Measurements from ENCODE around the gene MTERF1.
"Not testable (repeated sequence)": the region's sequence is repeated elsewhere in the genome, so short reads cannot be mapped to it uniquely, and the experiment has no call there.

MTERF1 gene

DNA sequence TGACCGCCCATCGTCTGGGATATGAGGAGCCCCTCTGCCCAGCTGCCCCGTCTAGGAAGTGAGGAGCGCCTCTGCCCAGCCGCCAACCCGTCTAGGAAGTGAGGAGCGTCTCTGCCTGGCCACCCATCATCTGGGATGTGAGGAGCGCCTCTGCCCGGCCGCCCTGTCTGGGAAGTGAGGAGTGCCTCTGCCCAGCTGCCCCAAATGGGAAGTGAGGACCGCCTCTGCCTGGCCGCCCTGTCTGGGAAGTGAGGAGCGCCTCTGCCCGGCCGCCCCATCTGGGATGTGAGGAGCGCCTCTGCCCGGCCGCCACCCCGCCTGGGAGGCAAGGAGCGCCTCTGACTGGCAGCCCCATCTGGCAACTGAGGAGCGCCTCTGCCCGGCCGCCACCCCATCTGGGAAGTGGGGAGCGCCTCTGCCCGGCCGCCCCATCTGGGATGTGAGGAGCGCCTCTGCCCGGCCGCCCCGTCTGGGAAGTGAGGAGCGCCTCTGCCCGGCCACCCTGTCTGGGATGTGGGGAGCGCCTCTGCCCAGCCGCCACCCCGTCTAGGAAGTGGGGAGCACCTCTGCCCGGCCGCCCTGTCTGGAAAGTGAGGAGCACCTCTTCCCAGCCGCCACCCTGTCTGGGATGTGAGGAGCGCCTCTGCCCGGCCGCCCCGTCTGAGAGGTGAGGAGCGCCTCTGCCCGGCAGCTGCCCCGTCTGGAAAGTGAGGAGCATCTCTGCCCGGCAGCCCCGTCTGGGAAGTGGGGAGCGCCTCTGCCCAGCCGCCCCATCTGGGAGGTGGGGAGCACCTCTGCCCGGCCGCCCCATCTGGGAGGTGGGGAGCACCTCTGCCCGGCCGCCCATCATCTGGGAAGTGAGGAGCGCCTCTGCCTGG lies 7.1 kb upstream of the MTERF1 start:
- not testable (repeated sequence) for DNase-seq (ENCODE audit: extremely low read depth in 1 of 2, low read depth in 1 of 2)

DNA sequence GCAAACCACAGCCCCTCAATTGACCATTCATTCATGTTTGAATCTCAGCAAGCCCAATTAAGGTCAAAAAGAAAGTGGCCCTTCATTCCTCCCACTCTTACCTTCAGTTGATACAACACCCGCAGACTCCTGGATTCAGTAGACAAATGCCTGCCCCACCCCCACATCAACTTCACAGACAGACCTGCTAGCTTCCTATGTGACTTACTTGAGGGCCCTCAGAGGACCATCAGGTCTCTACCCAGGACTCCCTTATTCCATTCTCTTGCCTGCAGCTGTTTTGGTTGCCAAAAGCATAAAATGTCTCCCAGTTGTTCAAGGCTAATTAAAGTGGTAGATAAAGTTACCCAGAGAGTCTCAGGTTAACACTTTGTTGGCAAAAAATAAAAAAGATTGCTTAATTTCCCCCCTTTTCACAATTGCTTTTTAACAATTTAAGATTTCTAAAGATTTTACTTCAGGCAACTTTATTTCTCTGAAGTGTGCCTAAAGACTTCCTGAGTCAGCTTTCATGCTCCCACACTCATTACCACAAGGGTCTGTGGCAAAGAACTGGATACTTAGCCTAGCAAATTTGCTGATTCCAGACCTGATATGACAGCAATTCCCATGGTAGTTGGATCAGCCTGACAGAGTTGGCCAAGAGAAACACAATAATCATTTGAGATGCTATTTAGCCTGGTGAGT lies 3.3 kb upstream of the MTERF1 start:
- DNase-seq (ENCODE audit: extremely low read depth in 1 of 2, low read depth in 1 of 2) = no peak

DNA sequence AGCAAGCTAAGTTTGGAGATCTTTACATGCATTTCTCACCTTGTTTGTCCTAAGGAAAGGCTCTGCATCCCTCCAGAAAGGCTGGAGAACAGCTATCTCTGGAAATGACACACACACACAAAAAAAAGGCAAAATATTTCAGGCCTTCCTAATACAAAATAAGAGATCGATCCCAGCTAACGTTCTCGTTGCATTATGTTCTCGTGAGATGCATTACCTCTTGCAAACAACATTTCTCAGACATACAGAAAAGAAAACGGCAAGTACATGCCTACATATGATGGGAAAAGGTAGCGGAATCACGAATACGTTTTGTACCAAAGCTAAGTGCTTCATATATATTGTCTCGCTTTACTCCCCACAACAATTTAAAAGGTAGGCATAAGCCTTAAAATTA lies 488 bp downstream of the MTERF1 start:
- DNase-seq (ENCODE audit: extremely low read depth in 1 of 2, low read depth in 1 of 2) = no peak

DNA sequence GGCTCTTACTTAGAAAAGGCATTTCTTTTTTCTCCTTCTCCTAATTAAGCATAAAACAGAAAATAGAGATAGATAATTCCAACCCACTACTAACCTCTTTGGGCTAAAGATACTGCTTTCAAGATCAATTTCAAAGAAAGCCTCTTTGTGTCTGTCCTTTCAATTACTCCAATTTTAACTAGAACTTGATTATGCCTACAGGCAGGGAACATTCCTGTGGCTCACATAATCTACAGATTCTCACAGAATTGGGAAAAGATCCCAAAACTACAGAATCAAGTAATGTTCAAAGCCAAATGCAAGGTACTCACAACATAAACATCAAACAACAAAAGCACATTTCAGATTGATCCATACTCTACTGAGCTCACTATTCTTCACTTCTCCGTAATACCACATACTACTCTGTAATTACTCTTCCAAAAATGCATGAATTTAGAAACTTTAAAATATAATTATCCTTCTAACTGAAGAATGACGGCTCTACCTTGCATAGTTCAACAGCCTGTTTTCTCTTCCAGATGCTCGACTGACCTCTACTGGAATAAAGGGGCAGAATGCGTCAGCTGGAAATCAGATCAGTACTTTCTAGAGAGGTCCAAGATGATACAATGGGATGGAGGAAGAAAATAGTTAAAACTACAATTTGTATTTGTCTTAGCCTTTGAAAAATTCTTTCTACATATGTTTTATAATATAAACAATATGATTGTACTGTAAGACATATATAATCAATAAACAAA lies 3.9 kb downstream of the MTERF1 start:
- DNase-seq (ENCODE audit: extremely low read depth in 1 of 2, low read depth in 1 of 2) = no peak

DNA sequence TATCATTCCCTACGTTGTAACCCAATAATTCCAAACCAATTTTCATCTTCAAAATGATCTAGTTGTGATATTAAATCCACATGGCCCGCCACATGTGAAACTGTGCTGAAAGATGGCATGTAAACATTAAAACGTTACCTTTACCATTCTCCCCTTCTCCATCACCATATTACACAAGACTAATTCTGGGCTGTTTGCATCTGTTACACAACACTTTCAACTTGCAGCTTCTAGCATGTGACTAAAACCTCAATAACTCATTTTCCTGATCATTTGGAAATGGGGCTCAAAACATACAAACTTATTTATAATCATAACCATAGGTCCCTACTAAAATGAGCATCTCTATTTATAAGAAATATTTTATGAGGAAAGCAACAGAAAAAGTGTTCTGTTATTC lies 4.7 kb downstream of the MTERF1 start:
- no peak for DNase-seq (ENCODE audit: extremely low read depth in 1 of 2, low read depth in 1 of 2)

DNA sequence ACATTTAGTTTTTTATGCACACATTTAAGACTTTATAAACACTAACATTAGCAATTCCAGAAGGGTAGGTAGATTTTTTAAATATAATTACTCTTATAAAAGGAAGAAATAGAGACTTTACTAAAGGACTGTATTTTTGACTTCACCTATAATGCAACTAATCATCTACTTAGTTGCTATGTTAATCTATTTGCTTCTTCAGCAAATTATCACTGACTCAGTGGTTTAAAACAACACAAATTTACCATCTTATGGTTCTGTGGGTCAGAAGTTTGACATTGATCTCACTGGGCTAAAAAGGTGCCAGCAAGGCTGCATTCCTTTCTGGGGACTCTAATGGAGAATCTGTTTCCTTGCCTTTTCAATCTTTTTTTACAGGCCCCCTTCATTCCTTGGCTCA lies 7.6 kb downstream of the MTERF1 start:
- DNase-seq (ENCODE audit: extremely low read depth in 1 of 2, low read depth in 1 of 2) = no peak

DNA sequence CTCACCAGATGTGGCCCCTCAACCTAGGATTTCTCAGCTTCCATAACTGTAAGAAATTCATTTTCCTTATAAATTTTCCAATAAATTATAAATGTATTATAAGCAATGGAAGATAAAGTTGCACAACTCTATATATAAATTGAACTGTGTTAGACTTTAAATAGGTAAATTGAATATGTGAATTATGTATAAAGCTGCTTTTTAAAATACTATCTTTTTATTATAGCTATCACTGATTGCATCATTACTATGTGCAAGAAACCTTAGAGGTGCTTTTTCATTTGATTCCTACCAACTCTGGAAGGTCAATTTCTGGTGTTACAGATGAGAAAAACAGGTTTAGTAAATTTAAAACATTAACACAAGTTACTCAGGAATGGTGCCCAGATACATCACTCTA lies 8.4 kb downstream of the MTERF1 start:
- no peak for DNase-seq (ENCODE audit: extremely low read depth in 1 of 2, low read depth in 1 of 2)

DNA sequence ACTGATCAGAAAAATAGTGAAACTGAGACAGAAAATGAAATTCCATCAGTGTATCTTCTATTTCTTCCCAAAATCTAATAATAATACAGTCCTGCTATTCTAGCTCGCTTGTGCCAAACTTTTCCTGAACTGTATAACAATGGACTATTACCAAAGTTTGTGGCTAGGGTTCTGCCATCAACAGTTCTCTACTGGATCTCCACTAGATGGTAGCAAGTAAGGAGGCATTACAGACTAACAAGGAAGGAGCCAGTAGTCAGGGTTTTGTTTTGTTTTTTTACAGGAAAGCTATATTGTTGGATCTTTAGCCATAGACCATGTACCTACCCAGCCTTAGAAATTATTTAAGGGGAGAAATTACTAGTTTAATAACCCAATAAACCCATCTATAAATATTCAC lies 10.8 kb downstream of the MTERF1 start:
- DNase-seq (ENCODE audit: extremely low read depth in 1 of 2, low read depth in 1 of 2) = no peak

DNA sequence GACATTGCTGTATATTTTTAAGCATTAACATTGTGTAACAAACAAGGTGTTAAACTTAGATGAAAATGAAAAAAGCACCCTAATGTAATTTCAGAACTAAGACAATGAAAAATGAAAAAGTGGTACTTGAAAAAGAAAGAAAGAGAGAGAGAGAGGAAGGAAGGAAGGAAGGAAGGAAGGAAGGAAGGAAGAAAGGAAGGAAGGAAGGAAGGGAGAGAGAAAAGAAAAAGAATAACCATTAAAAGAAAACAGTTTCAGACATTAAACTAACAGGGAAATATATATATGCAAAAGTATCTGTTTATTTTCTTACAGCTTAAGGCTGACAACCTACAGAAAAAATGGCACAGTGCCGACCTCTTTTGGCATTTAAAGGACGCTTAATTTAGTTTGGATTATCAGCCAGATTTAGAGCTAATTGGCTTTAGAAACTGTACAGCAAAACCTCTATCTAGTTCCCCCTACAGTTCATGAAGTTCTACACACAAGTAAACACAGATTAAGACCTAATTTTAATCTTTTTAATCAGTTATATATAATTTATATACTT lies 13.8 kb downstream of the MTERF1 start:
- no peak for DNase-seq (ENCODE audit: extremely low read depth in 1 of 2, low read depth in 1 of 2)

DNA sequence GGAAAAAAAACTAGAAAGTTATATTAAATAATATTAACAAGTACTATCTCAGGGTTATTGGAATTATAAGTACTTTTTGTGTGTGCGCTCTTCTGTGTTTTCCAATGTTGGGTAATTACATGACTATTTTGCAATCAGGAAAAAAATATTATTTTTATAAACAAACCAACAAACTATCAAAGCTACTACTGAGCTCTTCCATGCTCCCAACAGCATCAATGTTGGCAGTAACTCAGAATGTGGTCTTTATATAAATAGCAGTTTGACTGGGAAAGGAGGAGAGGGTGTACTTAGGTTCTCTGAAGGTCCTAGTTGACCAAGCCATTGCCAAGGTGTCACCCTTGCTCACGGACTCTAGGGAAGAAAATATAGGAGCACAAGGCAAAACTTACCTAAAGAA lies 15.0 kb downstream of the MTERF1 start:
- no peak for DNase-seq (ENCODE audit: extremely low read depth in 1 of 2, low read depth in 1 of 2)

DNA sequence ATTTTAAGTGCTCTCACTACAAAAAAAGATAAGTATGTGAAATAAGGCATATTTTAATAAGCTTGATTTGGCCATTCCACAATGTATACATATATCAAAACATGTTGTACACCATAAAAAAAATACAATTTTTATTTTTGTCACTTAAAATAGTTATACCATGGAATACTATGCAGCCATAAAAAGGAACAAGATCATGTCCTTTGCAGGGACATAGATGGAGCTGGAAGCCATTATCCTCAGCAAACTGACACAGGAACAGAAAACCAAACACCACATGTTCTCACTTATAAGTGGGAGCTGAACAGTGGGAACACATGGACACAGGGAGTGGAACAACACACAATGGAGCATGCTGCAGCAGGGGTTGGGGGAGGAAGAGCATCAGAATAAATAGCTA lies 15.9 kb downstream of the MTERF1 start:
- DNase-seq (ENCODE audit: extremely low read depth in 1 of 2, low read depth in 1 of 2) = not testable (repeated sequence)

DNA sequence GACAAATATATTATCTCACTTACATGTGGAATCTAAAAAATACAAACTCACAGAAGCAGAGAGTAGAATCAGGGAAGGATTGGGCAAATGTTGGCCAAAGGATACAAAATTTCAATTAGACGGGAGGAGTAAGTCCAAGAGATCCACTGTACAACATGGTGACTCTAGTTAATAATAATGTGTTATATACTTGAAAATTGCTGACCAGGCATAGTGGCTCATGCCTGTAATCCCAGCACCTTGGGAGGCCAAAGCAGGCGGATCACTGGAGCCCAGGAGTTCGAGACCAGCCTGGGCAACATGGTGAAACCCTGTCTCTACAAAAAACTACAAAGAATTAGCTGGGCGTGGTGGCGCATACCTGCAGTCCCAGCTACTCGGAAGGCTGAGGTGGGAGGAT lies 16.4 kb downstream of the MTERF1 start:
- DNase-seq (ENCODE audit: extremely low read depth in 1 of 2, low read depth in 1 of 2) = no peak

DNA sequence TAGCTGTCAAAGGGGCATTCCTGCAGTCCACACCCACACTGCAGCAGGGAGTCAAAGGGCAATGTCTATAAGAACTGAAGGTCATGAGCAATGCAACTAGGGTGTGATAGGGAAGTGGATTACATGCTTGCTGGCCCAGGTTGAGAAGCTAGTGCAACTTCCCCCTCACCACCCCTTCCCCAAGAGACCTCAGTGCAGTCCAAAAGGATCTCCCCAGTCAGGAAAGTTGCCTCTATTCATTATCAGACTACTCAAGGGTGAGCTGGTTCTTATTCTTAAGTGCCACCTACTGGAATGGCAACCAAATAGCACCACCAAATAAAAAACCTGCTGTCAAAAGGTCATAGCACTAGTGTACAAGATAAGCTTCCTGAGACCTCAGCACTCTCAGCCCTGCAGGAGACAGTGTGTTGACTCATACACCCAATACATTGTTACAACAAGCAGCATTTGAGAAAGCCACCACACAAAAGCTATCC lies 28.2 kb downstream of the MTERF1 start:
- no peak for DNase-seq (ENCODE audit: extremely low read depth in 1 of 2, low read depth in 1 of 2)

DNA sequence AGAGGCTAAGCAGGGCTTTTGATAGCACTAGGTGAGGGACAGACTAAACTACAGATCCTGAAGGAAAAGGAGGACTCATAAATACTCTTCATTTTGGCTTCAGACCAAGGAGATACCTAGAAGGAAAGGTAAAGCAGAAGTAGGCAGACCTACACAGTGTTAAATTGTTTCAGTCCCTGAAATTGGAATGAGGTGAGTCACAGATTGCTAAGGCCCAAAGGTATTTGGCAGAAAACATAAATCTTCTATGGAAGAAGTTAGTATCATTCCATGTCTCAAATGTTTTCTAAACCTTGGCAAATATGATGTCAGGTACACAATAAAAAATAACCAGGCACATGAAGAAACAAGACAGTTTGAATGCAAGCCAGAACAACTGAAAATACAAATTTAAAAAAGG lies 30.0 kb downstream of the MTERF1 start:
- no peak for DNase-seq (ENCODE audit: extremely low read depth in 1 of 2, low read depth in 1 of 2)

DNA sequence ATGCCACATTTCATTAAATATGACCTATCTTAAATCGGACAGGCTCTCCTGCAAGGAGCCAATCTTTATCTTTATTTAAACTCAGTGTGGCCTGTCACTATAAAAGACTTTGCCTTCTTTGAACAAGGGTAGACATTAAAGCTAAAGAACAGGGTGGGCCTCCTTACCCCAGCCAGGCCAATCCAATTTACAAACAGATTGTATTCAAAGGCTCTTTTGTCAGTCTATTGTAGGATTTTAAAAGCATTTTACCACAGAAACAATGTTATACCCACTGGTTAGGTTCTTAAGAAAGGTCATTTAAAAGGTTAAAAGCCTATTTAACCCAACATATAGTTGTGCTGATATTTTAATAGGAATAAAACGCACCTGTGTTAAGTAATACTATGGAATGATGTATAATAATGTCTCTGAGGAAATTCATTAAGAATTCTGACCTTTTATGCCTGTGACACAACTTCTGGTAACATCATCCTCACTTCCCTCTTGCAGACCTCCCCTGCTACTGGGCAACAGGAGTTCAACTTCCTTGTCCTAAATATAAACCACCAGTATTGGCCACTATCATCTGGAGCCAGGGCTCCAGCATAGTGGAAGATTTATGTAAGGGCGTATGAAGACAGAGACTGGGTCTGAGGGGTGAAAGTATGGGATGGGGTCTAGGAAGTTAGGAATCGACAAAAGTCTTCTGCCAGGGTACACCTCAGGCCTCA lies 32.5 kb downstream of the MTERF1 start:
- no peak for DNase-seq (ENCODE audit: extremely low read depth in 1 of 2, low read depth in 1 of 2)

DNA sequence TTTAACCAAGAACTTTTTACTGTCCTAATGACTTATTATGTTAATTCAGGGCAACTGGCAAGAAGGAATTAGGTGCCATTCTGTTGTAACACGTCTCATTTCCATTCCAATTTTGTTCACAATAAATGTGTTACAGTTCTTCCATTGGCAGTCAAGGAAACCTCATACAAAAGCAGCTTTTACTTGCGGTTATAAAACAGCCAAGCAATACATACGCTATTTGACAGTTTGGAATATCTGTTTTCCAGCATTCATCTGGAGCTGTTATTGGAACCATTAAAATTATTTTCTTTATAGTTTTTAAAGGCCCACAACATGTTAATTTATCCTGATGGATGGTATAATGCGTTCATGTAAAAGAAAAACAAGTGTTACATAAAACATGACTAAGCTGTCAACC lies 33.3 kb downstream of the MTERF1 start:
- DNase-seq (ENCODE audit: extremely low read depth in 1 of 2, low read depth in 1 of 2) = no peak

DNA sequence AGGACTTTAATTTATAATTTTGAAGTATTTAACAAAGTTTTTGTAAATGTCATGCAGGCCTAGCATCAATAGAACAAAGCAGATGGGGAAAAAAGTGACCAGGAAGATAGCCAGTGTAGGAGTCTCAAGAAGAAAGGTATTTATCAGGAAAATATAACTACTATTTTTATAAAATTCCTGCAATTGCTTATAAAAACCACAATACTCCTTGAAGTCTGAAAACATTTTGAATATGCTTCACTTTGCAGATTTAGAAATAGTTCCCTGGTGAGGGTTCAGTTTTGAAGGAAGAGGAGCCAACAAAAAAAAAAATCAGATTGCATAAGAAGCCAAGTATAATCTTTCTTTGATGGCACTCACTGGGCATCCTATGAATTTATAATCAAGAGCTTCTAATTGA lies 34.1 kb downstream of the MTERF1 start:
- DNase-seq (ENCODE audit: extremely low read depth in 1 of 2, low read depth in 1 of 2) = no peak

DNA sequence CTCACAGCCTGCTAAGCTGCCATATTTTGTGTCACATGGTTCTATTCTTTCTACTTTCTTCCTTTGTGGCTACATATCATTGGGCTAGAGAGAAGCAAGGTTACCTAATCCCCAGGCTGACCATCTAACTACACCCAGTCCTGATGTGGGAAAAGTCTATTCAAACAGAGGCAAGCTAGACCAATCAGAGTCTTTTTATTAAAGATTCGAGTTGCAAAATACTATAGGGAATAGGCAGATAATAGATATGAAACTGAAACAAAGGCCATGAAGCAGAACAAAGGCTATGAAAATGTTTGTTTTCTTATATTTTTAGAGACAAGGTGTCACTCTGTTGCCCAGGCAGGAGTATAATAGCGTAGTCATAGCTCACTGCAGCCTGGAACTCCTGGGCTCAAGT lies 36.7 kb downstream of the MTERF1 start:
- DNase-seq (ENCODE audit: extremely low read depth in 1 of 2, low read depth in 1 of 2) = no peak

DNA sequence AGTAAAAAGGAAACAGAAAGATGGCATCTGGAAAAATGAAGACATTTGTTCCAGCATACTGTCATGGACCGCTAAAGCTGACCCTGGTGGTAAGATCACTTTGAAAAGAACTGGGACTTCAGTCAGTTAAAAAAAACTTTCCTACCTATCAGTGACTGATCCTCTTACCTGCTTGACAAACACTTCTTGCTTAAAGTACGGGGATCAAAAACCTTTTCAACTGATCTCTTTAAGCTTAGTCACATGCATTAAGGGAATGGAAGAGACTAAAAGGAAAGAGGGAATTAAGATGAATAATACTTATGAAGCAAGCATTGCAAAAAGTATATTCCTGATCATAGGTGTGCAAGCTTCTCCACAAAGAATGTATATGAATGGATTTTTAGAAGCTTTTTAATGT lies 42.1 kb downstream of the MTERF1 start:
- DNase-seq (ENCODE audit: extremely low read depth in 1 of 2, low read depth in 1 of 2) = no peak

DNA sequence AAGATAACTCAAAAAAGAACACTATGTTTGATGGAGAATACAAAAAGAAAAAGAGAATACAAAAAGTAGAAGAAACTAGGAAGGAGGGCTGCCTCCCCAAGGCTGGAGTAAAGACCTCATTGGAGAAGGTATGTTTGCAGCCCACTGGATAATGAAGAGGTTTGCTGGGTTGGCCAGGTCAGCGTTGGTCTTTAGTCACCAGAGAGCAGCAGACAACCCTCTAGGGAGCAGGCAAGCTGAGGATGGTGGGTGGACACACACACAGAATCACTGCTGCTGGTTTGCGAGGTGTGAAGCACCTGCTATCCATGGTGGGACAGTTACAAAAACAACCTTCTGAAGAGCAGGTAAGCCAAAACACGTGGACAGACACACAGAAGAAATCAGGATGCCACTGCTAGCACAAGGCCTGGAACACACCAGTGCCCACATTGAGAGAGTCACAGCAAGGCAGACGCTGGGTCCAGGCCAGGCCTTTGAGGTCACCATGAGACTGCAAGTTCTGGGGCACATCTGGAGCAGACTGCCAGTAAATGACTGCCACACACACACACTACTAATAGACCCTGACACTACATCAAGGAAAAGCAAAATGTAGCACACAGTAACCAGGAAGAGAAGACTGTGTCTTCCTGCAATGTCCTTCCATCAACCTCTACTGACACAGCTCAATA lies 43.0 kb downstream of the MTERF1 start:
- DNase-seq (ENCODE audit: extremely low read depth in 1 of 2, low read depth in 1 of 2) = no peak

All from stimulated activated CD8-positive, alpha-beta memory T cell treated with anti-CD3 and anti-CD28 coated beads, Interleukin-7, amount 100 ng/mL, for 48 hours (primary cell).